A673 (cell line): ENCODE measurements around the gene PCNT. TPM values are rescaled to one million over a fixed set of nuclear protein-coding genes. Genes with fewer than 3 reads are reported as not detected.

Experiments
- BruUV-seq: library from RNA; stranded (reverse); fragments of 400-500 nt; replicated peaks from 2 replicates; lab custom pipeline; 2021; lab: Mats Ljungman, UMichigan
- CTCF ChIA-PET: fragments of 300-600 bp; sonication (Branson Sonifier 250); formaldehyde crosslinking; loops from one replicate; lab custom pipeline; 2022; ENCODE audit warnings: antibody characterized with exemption; lab: Charles Lee
- POLR2A ChIA-PET: fragments of 300-600 bp; sonication (Branson Sonifier 250); formaldehyde crosslinking; loops from one replicate; lab custom pipeline; 2022; ENCODE audit warnings: antibody characterized with exemption; ENCODE audit not compliant: low non-redundant PET; lab: Charles Lee
- DNase-seq: peaks from one replicate; pipeline ENCODE4 v3.0.0-alpha.2; 2015; ENCODE audit warnings: low spot score
- H3K27ac ChIP-seq: fragments of 200-600 bp; sonication (generic); 2 replicates; pipeline ENCODE4 v1.5.1; 2016; ENCODE audit warnings: mixed run types, low read depth, mild to moderate bottlenecking, mixed read lengths, antibody characterized with exemption, low read length; ENCODE audit not compliant: poor library complexity, severe bottlenecking
- H3K27me3 ChIP-seq: fragments of 200-600 bp; sonication (generic); replicated peaks from 2 replicates; pipeline ENCODE4 v1.6.1; 2017; ENCODE audit warnings: mixed run types, low read depth, mild to moderate bottlenecking, mixed read lengths, antibody characterized with exemption, low read length; ENCODE audit not compliant: insufficient read depth, poor library complexity
- H3K36me3 ChIP-seq: fragments of 200-600 bp; sonication (generic); 2 replicates; pipeline ENCODE4 v1.6.1; 2016; ENCODE audit warnings: mixed run types, mild to moderate bottlenecking, mixed read lengths, antibody characterized with exemption, low read length; ENCODE audit not compliant: insufficient read depth, poor library complexity, severe bottlenecking
- H3K4me1 ChIP-seq: fragments of 200-600 bp; sonication (generic); 2 replicates; pipeline ENCODE4 v1.6.1; 2017; ENCODE audit warnings: mixed run types, mild to moderate bottlenecking, mixed read lengths, antibody characterized with exemption, low read length; ENCODE audit not compliant: insufficient read depth, poor library complexity, severe bottlenecking
- H3K4me3 ChIP-seq: fragments of 200-600 bp; sonication (generic); 2 replicates; pipeline ENCODE4 v1.5.1; 2016; ENCODE audit warnings: low read depth, mixed run types, mild to moderate bottlenecking, mixed read lengths, low read length; ENCODE audit not compliant: poor library complexity, severe bottlenecking
- H3K9me3 ChIP-seq: fragments of 200-600 bp; sonication (generic); 2 replicates; pipeline ENCODE4 v1.6.1; 2016; ENCODE audit warnings: mixed run types, low read depth, mild to moderate bottlenecking, mixed read lengths, antibody characterized with exemption, low read length; ENCODE audit not compliant: poor library complexity, severe bottlenecking
- CTCF ChIP-seq: fragments of 300-800, 200-600 bp; sonication (generic); conservative IDR thresholded peaks from 2 replicates; pipeline ENCODE4 v1.5.1; 2017; ENCODE audit warnings: low read depth, mild to moderate bottlenecking, antibody characterized with exemption, low read length, moderate library complexity, mixed read lengths
- EZH2 ChIP-seq: fragments of 200-600 bp; sonication (generic); IDR thresholded peaks from 2 replicates; pipeline ENCODE4 v1.6.1; 2017; ENCODE audit warnings: borderline replicate concordance, low read depth, mild to moderate bottlenecking, mixed read lengths, antibody characterized with exemption, low read length; ENCODE audit not compliant: poor library complexity, severe bottlenecking
- intact Hi-C: fragments of 100-400 bp; cut with micrococcal nuclease; formaldehyde crosslinking; loops from one replicate; pipeline ENCODE4 v1.10.0; 2022; ENCODE audit not compliant: unreplicated experiment
- total RNA-seq: library from RNA; stranded (reverse); gene quantifications from 2 replicates; pipeline ENCODE4 v1.2.3, GENCODE V29; 2021

The PCNT gene
- total RNA-seq, 1 experiment from 2014 or later, result 66.4 TPM

DNA sequence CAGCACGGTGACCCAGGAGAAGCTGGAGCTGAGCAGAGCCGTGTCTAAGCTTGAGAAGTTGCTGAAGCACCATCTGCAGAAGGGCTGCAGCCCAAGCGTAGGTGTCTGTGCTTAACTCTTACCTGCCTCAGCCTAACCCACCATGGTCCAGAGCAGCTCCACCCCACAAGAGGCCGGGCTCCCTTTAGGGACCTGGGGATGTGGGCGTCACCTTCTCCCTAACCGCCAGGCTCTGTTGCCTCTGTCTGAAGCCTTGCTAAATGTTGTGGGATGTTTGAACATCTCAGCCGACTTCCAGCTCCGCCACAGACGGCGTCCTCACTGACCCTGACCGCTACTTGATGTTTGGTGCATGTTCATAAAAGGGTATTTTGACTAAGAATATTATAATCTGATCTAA, 114.3 kb downstream of the PCNT start:
- H3K36me3 ChIP-seq, result peaks cover 58% of the 10 kb centered on the region
- no peaks in the 10 kb centered on the region for H3K9me3 ChIP-seq
- ChIA-PET POLR2A (no interaction called here), CTCF (no interaction called here)
- no peaks in the 10 kb centered on the region for H3K27me3 ChIP-seq
- H3K4me3 ChIP-seq, result no peak overlapping the region
- TF ChIP-seq EZH2 (no peak), CTCF (no peak)
- H3K4me1 ChIP-seq, result no peaks in the 10 kb centered on the region
- no peak overlapping the region for H3K27ac ChIP-seq
- no peak for DNase-seq
- intact Hi-C loops, result no loop called here
- no TSS peak for BruUV-seq

DNA sequence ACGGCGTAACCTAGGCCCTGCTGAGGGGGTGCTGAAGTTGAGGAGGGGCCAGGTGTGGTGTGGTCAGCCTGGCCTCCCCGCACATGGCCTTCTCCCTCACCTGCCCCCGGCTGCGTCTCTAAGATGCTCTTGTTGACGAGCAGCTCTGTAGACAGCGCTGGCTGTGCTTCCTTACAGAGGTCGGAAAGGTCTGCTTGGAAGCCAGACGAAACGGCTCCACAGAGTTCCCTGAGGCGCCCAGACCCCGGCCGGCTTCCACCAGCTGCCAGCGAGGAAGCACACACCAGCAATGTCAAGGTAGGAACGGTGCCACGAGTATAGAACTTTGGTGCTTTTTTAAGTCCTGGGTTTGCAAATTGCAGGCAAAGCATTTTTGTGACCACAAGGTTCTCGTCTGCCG, 116.0 kb downstream of the PCNT start:
- Histone ChIP-seq H3K9me3 (no peaks in the 10 kb centered on the region), H3K4me1 (no peaks in the 10 kb centered on the region), H3K36me3 (peaks cover 53% of the 10 kb centered on the region), H3K27ac (no peak overlapping the region), H3K27me3 (no peaks in the 10 kb centered on the region), H3K4me3 (no peak overlapping the region)
- intact Hi-C loops, result no loop called here
- no peak for DNase-seq
- no TSS peak for BruUV-seq
- TF ChIP-seq EZH2 (no peak), CTCF (no peak)
- CTCF ChIA-PET, result no interaction called here
- POLR2A ChIA-PET, result no interaction called here

DNA sequence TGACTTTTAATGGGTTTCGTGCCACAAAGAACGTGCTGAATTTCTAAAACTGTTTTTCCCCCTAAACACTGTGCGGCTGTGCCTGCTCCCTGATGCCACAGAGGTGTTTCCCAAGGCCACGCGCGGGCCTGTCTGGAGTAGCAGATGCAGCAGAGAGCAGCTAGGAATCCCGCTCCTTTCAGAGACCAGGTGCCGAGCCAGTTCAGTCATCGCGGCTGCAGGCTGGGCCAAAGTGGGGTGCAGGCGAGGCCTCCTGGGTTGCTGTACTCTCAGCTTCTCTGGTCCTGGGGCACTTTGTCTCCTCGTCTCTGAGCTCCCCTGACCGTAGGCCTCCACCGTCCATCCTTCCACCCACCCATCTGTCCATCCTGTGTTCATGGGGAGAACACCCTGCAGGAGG, 117.4 kb downstream of the PCNT start:
- POLR2A ChIA-PET, result no interaction called here
- Histone ChIP-seq H3K27me3 (no peaks in the 10 kb centered on the region), H3K4me3 (no peak overlapping the region), H3K36me3 (peaks cover 53% of the 10 kb centered on the region), H3K27ac (no peak overlapping the region), H3K9me3 (no peaks in the 10 kb centered on the region), H3K4me1 (no peaks in the 10 kb centered on the region)
- BruUV-seq, result no TSS peak
- TF ChIP-seq CTCF (no peak), EZH2 (no peak)
- intact Hi-C loops, result no loop called here
- no peak for DNase-seq
- CTCF ChIA-PET, result no interaction called here
